Activated CD4-positive, alpha-beta T cell treated with anti-CD3 and anti-CD28 coated beads, Interleukin-2, amount 10 ng/mL, durations not matched to agents 24 days and 14 days (primary cell): ENCODE data around the gene NCAM1. TPM values are rescaled to one million over a fixed set of nuclear protein-coding genes. Genes with fewer than 3 reads are reported as not detected.
"Not testable (repeated sequence)": the region's sequence is repeated elsewhere in the genome, so short reads cannot be mapped to it uniquely, and the experiment has no call there.

ENCODE experiments used
- DNase-seq: peaks from one replicate; pipeline ENCODE4 v3.0.0; 2022
- H3K27ac Mint-ChIP-seq: one replicate; pipeline ENCODE4 v1.8.0; 2022; ENCODE audit warnings: mild to moderate bottlenecking, mixed read lengths
- H3K27me3 Mint-ChIP-seq: one replicate; pipeline ENCODE4 v1.8.0; 2022; ENCODE audit warnings: mixed read lengths
- H3K36me3 Mint-ChIP-seq: one replicate; pipeline ENCODE4 v1.8.0; 2022; ENCODE audit warnings: low read depth, mild to moderate bottlenecking, mixed read lengths
- H3K4me1 Mint-ChIP-seq: one replicate; pipeline ENCODE4 v1.8.0; 2021; ENCODE audit warnings: mixed read lengths
- H3K4me3 Mint-ChIP-seq: one replicate; pipeline ENCODE4 v1.8.0; 2022; ENCODE audit warnings: mild to moderate bottlenecking, moderate library complexity, mixed read lengths
- H3K9me3 Mint-ChIP-seq: one replicate; pipeline ENCODE4 v1.8.0; 2021; ENCODE audit warnings: mixed read lengths
- intact Hi-C: fragments of 100-400 bp; cut with micrococcal nuclease; formaldehyde crosslinking; loops from one replicate; pipeline ENCODE4 v1.15.1; 2023
- total RNA-seq: library from RNA; stranded (reverse); gene quantifications from 2 replicates; pipeline ENCODE4 v1.2.3, GENCODE V29; 2022

NCAM1 gene
- not detected in 2 replicates for total RNA-seq

- intact Hi-C loops: no loop called here
- Mint-ChIP-seq H3K4me3 (peak within 1 kb of the TSS; percentile 82), H3K27ac (peak within 1 kb of the TSS; percentile 32), H3K27me3 (peaks cover 62% of the 10 kb centered on the region), H3K9me3 (no peaks in the 10 kb centered on the region), H3K36me3 (no peaks in the 10 kb centered on the region), H3K4me1 (peaks cover 12% of the 10 kb centered on the region)
- peak; percentile 70 for DNase-seq
Observed at GRCh38 chr11:112961146-112961668, at the start of gene NCAM1. TSS of gene NCAM1 (plus strand) at chr11:112961420.

GRCh38 chr11:112922606-112923005 lies 38.6 kb upstream of the NCAM1 start:
- Mint-ChIP-seq H3K36me3 (no peaks in the 10 kb centered on the region), H3K4me1 (no peaks in the 10 kb centered on the region), H3K4me3 (no peak overlapping the region), H3K27me3 (peaks cover 1% of the 10 kb centered on the region), H3K27ac (no peak overlapping the region), H3K9me3 (no peaks in the 10 kb centered on the region)
- intact Hi-C loops: no loop called here
- DNase-seq: no peak

GRCh38 chr11:112924836-112925235 lies 36.4 kb upstream of the NCAM1 start:
- H3K36me3 Mint-ChIP-seq, H3K4me1 Mint-ChIP-seq, intact Hi-C loops, H3K27me3 Mint-ChIP-seq, H3K27ac Mint-ChIP-seq, H3K4me3 Mint-ChIP-seq, H3K9me3 Mint-ChIP-seq, DNase-seq: not testable (repeated sequence)

- no peaks in the 10 kb centered on the region for H3K4me1 Mint-ChIP-seq
Observed at GRCh38 chr11:112925516-112926310, 35.5 kb upstream of the NCAM1 start.

GRCh38 chr11:112928136-112928535 lies 33.1 kb upstream of the NCAM1 start:
- H3K4me1 Mint-ChIP-seq: no peaks in the 10 kb centered on the region
- no peak overlapping the region for H3K4me3 Mint-ChIP-seq
- H3K36me3 Mint-ChIP-seq: no peaks in the 10 kb centered on the region
- intact Hi-C loops: no loop called here
- H3K27ac Mint-ChIP-seq: no peak overlapping the region
- H3K27me3 Mint-ChIP-seq: peaks cover 3% of the 10 kb centered on the region
- H3K9me3 Mint-ChIP-seq: no peaks in the 10 kb centered on the region
- no peak for DNase-seq

More at GRCh38 chr11:112925516-112926310, 35.5 kb upstream of the NCAM1 start:
- Mint-ChIP-seq H3K27me3 (peaks cover 3% of the 10 kb centered on the region), H3K27ac (no peak overlapping the region), H3K9me3 (no peaks in the 10 kb centered on the region), H3K36me3 (no peaks in the 10 kb centered on the region), H3K4me3 (no peak overlapping the region)
- intact Hi-C loops: no loop called here
- no peak for DNase-seq

- no peak for DNase-seq
- Mint-ChIP-seq H3K27me3 (peaks cover 2% of the 10 kb centered on the region), H3K36me3 (no peaks in the 10 kb centered on the region), H3K9me3 (no peaks in the 10 kb centered on the region), H3K27ac (no peak overlapping the region), H3K4me3 (no peak overlapping the region), H3K4me1 (no peaks in the 10 kb centered on the region)
- intact Hi-C loops: no loop called here
Observed at GRCh38 chr11:112929432-112929831, 31.8 kb upstream of the NCAM1 start.

GRCh38 chr11:112931703-112932102 lies 29.5 kb upstream of the NCAM1 start:
- Mint-ChIP-seq H3K27me3 (peaks cover 2% of the 10 kb centered on the region), H3K4me3 (no peak overlapping the region), H3K4me1 (no peaks in the 10 kb centered on the region), H3K36me3 (no peaks in the 10 kb centered on the region), H3K27ac (no peak overlapping the region), H3K9me3 (no peaks in the 10 kb centered on the region)
- intact Hi-C loops: no loop called here
- DNase-seq: no peak

GRCh38 chr11:112932593-112932992 lies 28.6 kb upstream of the NCAM1 start:
- no peak overlapping the region for H3K4me3 Mint-ChIP-seq
- DNase-seq: no peak
- peaks cover 2% of the 10 kb centered on the region for H3K27me3 Mint-ChIP-seq
- intact Hi-C loops: no loop called here
- no peak overlapping the region for H3K27ac Mint-ChIP-seq
- H3K36me3 Mint-ChIP-seq: no peaks in the 10 kb centered on the region
- no peaks in the 10 kb centered on the region for H3K4me1 Mint-ChIP-seq
- no peaks in the 10 kb centered on the region for H3K9me3 Mint-ChIP-seq

- H3K27me3 Mint-ChIP-seq: peaks cover 2% of the 10 kb centered on the region
- H3K27ac Mint-ChIP-seq: no peak overlapping the region
- no peaks in the 10 kb centered on the region for H3K9me3 Mint-ChIP-seq
- DNase-seq: no peak
- intact Hi-C loops: no loop called here
- no peaks in the 10 kb centered on the region for H3K36me3 Mint-ChIP-seq
- no peak overlapping the region for H3K4me3 Mint-ChIP-seq
- no peaks in the 10 kb centered on the region for H3K4me1 Mint-ChIP-seq
Observed at GRCh38 chr11:112933970-112934369, 27.2 kb upstream of the NCAM1 start.

GRCh38 chr11:112941104-112941503 lies 20.1 kb upstream of the NCAM1 start:
- H3K9me3 Mint-ChIP-seq: no peaks in the 10 kb centered on the region
- intact Hi-C loops: no loop called here
- H3K4me1 Mint-ChIP-seq: no peaks in the 10 kb centered on the region
- peaks cover 6% of the 10 kb centered on the region for H3K27me3 Mint-ChIP-seq
- no peak overlapping the region for H3K27ac Mint-ChIP-seq
- no peaks in the 10 kb centered on the region for H3K36me3 Mint-ChIP-seq
- no peak overlapping the region for H3K4me3 Mint-ChIP-seq
- no peak for DNase-seq

GRCh38 chr11:112942966-112943643 lies 18.1 kb upstream of the NCAM1 start:
- intact Hi-C loops: no loop called here
- no peaks in the 10 kb centered on the region for H3K36me3 Mint-ChIP-seq
- H3K4me3 Mint-ChIP-seq: no peak overlapping the region
- H3K27me3 Mint-ChIP-seq: peaks cover 8% of the 10 kb centered on the region
- no peak overlapping the region for H3K27ac Mint-ChIP-seq
- no peaks in the 10 kb centered on the region for H3K9me3 Mint-ChIP-seq
- no peaks in the 10 kb centered on the region for H3K4me1 Mint-ChIP-seq
- no peak for DNase-seq

- Mint-ChIP-seq H3K9me3 (no peaks in the 10 kb centered on the region), H3K4me1 (no peaks in the 10 kb centered on the region), H3K27me3 (peaks cover 3% of the 10 kb centered on the region), H3K4me3 (no peak overlapping the region), H3K36me3 (no peaks in the 10 kb centered on the region), H3K27ac (no peak overlapping the region)
- intact Hi-C loops: no loop called here
- no peak for DNase-seq
Observed at GRCh38 chr11:112946866-112947265, 14.4 kb upstream of the NCAM1 start.

GRCh38 chr11:112949781-112950575 lies 11.2 kb upstream of the NCAM1 start:
- H3K4me1 Mint-ChIP-seq: no peaks in the 10 kb centered on the region
- no peaks in the 10 kb centered on the region for H3K9me3 Mint-ChIP-seq
- DNase-seq: no peak
- intact Hi-C loops: no loop called here
- no peaks in the 10 kb centered on the region for H3K36me3 Mint-ChIP-seq
- H3K27ac Mint-ChIP-seq: no peak overlapping the region
- H3K27me3 Mint-ChIP-seq: peaks cover 2% of the 10 kb centered on the region
- H3K4me3 Mint-ChIP-seq: no peak overlapping the region

- H3K4me3 Mint-ChIP-seq: no peak overlapping the region
- H3K36me3 Mint-ChIP-seq: no peaks in the 10 kb centered on the region
- peaks cover 12% of the 10 kb centered on the region for H3K4me1 Mint-ChIP-seq
- no peak overlapping the region for H3K27ac Mint-ChIP-seq
- H3K9me3 Mint-ChIP-seq: no peaks in the 10 kb centered on the region
- H3K27me3 Mint-ChIP-seq: peaks cover 50% of the 10 kb centered on the region
- intact Hi-C loops: no loop called here
- no peak for DNase-seq
Observed at GRCh38 chr11:112958670-112959069, 2.5 kb upstream of the NCAM1 start.
